H9 (cell line): ENCODE results near the gene CCNG1. TPM values are rescaled to one million over a fixed set of nuclear protein-coding genes. Genes with fewer than 3 reads are reported as not detected.

Experiments used
- DNase-seq: peaks from one replicate; pipeline ENCODE4 v3.0.0-alpha.2; 2017
- H2AFZ ChIP-seq: one replicate; pipeline ENCODE4 v1.6.1; 2013; ENCODE audit warnings: mild to moderate bottlenecking, low read length, control low read depth, moderate library complexity
- H2AK5ac ChIP-seq: 2 replicates; pipeline ENCODE4 v1.6.1; 2013; ENCODE audit warnings: low read length, control low read depth, mixed read lengths; ENCODE audit not compliant: insufficient read length
- H2BK120ac ChIP-seq: one replicate; pipeline ENCODE4 v1.6.1; 2013; ENCODE audit warnings: low read depth, mild to moderate bottlenecking, low read length, control low read depth, inconsistent platforms; ENCODE audit not compliant: poor library complexity, severe bottlenecking
- H2BK12ac ChIP-seq: 2 replicates; pipeline ENCODE4 v1.6.1; 2013; ENCODE audit warnings: low read length, control low read depth, mixed read lengths, low read depth; ENCODE audit not compliant: insufficient read length
- H2BK15ac ChIP-seq: 2 replicates; pipeline ENCODE4 v1.6.1; 2013; ENCODE audit warnings: low read depth, low read length, control low read depth
- H2BK20ac ChIP-seq: one replicate; pipeline ENCODE4 v1.6.1; 2013; ENCODE audit warnings: low read depth, mild to moderate bottlenecking, low read length, control low read depth, inconsistent platforms; ENCODE audit not compliant: poor library complexity, severe bottlenecking
- H2BK5ac ChIP-seq: 2 replicates; pipeline ENCODE4 v1.6.1; 2013; ENCODE audit warnings: low read length, control low read depth, mixed read lengths; ENCODE audit not compliant: insufficient read length
- H3K14ac ChIP-seq: 2 replicates; pipeline ENCODE4 v1.6.1; 2013; ENCODE audit warnings: low read length, control low read depth; ENCODE audit not compliant: insufficient read depth
- H3K18ac ChIP-seq: 2 replicates; pipeline ENCODE4 v1.6.1; 2013; ENCODE audit warnings: low read depth, mild to moderate bottlenecking, mixed read lengths, low read length, control low read depth; ENCODE audit not compliant: insufficient read length
- H3K23ac ChIP-seq: 2 replicates; pipeline ENCODE4 v1.6.1; 2013; ENCODE audit warnings: low read length, control low read depth, mixed read lengths, low read depth; ENCODE audit not compliant: insufficient read length
- H3K23me2 ChIP-seq: 2 replicates; pipeline ENCODE4 v1.6.1; 2013; ENCODE audit warnings: low read depth, mild to moderate bottlenecking, mixed read lengths, low read length, control low read depth; ENCODE audit not compliant: insufficient read length, poor library complexity, severe bottlenecking
- H3K27ac ChIP-seq: 2 replicates; pipeline ENCODE4 v1.5.1; 2013; ENCODE audit warnings: low read length, control low read depth, mixed read lengths, low read depth; ENCODE audit not compliant: insufficient read length
- H3K27me3 ChIP-seq: 2 replicates; pipeline ENCODE4 v1.6.1; 2013; ENCODE audit warnings: low read length, control low read depth, inconsistent platforms; ENCODE audit not compliant: insufficient read depth
- H3K4ac ChIP-seq: 2 replicates; pipeline ENCODE4 v1.6.1; 2013; ENCODE audit warnings: low read depth, mild to moderate bottlenecking, control low read depth, inconsistent platforms, low read length, moderate library complexity
- H3K4me1 ChIP-seq: 2 replicates; pipeline ENCODE4 v1.6.1; 2013; ENCODE audit warnings: low read length, control low read depth, inconsistent platforms; ENCODE audit not compliant: insufficient read depth
- H3K4me2 ChIP-seq: 2 replicates; pipeline ENCODE4 v1.6.1; 2013; ENCODE audit warnings: low read length, control low read depth, mixed read lengths; ENCODE audit not compliant: insufficient read length, insufficient read depth
- H3K56ac ChIP-seq: 2 replicates; pipeline ENCODE4 v1.6.1; 2013; ENCODE audit warnings: low read depth, mild to moderate bottlenecking, mixed read lengths, low read length, control low read depth; ENCODE audit not compliant: insufficient read length
- H3K79me1 ChIP-seq: 2 replicates; pipeline ENCODE4 v1.6.1; 2013; ENCODE audit warnings: low read depth, mild to moderate bottlenecking, moderate library complexity, low read length, control low read depth, inconsistent platforms; ENCODE audit not compliant: insufficient read depth, poor library complexity, severe bottlenecking
- H3K79me2 ChIP-seq: 2 replicates; pipeline ENCODE4 v1.6.1; 2013; ENCODE audit warnings: low read length, control low read depth, inconsistent platforms; ENCODE audit not compliant: insufficient read depth
- H3K9ac ChIP-seq: 2 replicates; pipeline ENCODE4 v1.6.1; 2013; ENCODE audit warnings: low read length, control low read depth, mixed read lengths; ENCODE audit not compliant: insufficient read length; ENCODE audit errors: extremely low read depth
- H3K9me3 ChIP-seq: one replicate; pipeline ENCODE4 v1.6.1; 2013; ENCODE audit warnings: low read depth, low read length, inconsistent platforms; ENCODE audit not compliant: control insufficient read depth
- H3T11ph ChIP-seq: one replicate; pipeline ENCODE4 v1.6.1; 2013; ENCODE audit warnings: mild to moderate bottlenecking, low read length, control low read depth, inconsistent platforms
- H4K20me1 ChIP-seq: one replicate; pipeline ENCODE4 v1.6.1; 2013; ENCODE audit not compliant: control insufficient read depth, insufficient read length, insufficient read depth
- H4K5ac ChIP-seq: 2 replicates; pipeline ENCODE4 v1.6.1; 2013; ENCODE audit warnings: low read depth, mild to moderate bottlenecking, mixed read lengths, low read length, control low read depth; ENCODE audit not compliant: insufficient read length
- H4K8ac ChIP-seq: replicated peaks from 2 replicates; pipeline ENCODE4 v1.6.1; 2013; ENCODE audit warnings: low read length, control low read depth, mixed read lengths, low read depth; ENCODE audit not compliant: insufficient read length
- H4K91ac ChIP-seq: 2 replicates; pipeline ENCODE4 v1.6.1; 2013; ENCODE audit warnings: low read depth, mild to moderate bottlenecking, moderate library complexity, mixed read lengths, low read length, control low read depth; ENCODE audit not compliant: insufficient read length
- H3K27ac Mint-ChIP-seq, 3 experiments: 2 replicates in 2 of 3; 3 replicates in 1 of 3; pipeline ENCODE4 v1.8.0; 2020 to 2021; ENCODE audit warnings: mixed read lengths in 3 of 3, mild to moderate bottlenecking in 1 of 3, moderate library complexity in 1 of 3
- H3K27me3 Mint-ChIP-seq: 2 replicates; pipeline ENCODE4 v1.8.0; 2021; ENCODE audit warnings: low read depth, mild to moderate bottlenecking, moderate library complexity, mixed read lengths
- H3K36me3 Mint-ChIP-seq, 3 experiments: 2 replicates in 2 of 3; 3 replicates in 1 of 3; pipeline ENCODE4 v1.8.0; 2020 to 2021; ENCODE audit warnings: low read depth in 3 of 3, mixed read lengths in 3 of 3; ENCODE audit not compliant: insufficient read depth in 1 of 3
- H3K4me1 Mint-ChIP-seq, 2 experiments: 2 replicates each; pipeline ENCODE4 v1.8.0; 2020; ENCODE audit warnings: mixed read lengths in 2 of 2
- H3K4me3 Mint-ChIP-seq, 2 experiments: 2 replicates in 1 of 2; 3 replicates in 1 of 2; pipeline ENCODE4 v1.8.0; 2020 to 2021; ENCODE audit warnings: mild to moderate bottlenecking in 2 of 2, mixed read lengths in 2 of 2, moderate library complexity in 1 of 2
- H3K9me3 Mint-ChIP-seq, 2 experiments: 2 replicates in 1 of 2; 3 replicates in 1 of 2; pipeline ENCODE4 v1.8.0; 2020; ENCODE audit warnings: mild to moderate bottlenecking in 2 of 2, mixed read lengths in 2 of 2, moderate library complexity in 1 of 2
- WGBS: extraction: QIAGEN DNeasy Blood & Tissue Kit; methylation state at CpG from one replicate; pipeline ENCODE4 v1.1.7; 2013; ENCODE audit warnings: missing lambda C conversion rate, low lambda C conversion rate, mixed read lengths; ENCODE audit not compliant: insufficient read length; ENCODE audit errors: extremely low coverage; 5-methylcytosine and 5-hydroxymethylcytosine counted together
- total RNA-seq: library from RNA; stranded (reverse); gene quantifications from 2 replicates; pipeline ENCODE4 v1.2.1, GENCODE V29; 2021
- TF ChIP-seq, protein P1 (sequence below): fragments of 200-600 bp; sonication (generic); conservative IDR thresholded peaks from 3 replicates; pipeline ENCODE4 v1.8.0; 2021; ENCODE audit warnings: antibody characterized with exemption, mild to moderate bottlenecking

CCNG1 gene
- total RNA-seq, 1 experiment from 2014 or later: 521 TPM

DNA sequence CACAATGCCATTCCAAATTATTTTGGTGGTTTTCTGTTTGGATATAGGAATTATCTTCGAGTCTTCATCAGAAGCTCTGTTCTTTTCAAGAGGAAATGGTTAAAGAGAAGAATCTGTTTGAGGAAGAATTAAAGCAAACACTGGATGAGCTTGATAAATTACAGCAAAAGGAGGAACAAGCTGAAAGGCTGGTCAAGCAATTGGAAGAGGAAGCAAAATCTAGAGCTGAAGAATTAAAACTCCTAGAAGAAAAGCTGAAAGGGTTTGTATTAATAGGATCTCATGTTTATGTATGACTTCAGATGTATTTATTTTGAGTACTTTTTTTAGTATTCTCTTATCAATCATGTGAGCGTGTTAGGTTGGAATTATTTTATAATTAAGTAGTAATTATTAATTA, 38.0 kb downstream of the CCNG1 start:
- Mint-ChIP-seq H3K36me3 (peaks cover 42 to 95% (median 84%) of the 10 kb centered on the region in 3 experiments; a peak in 6 of 7 replicates), H3K27ac (no peak overlapping the region), H3K27me3 (no peaks in the 10 kb centered on the region), H3K4me3 (no peak overlapping the region), H3K4me1 (no peaks in the 10 kb centered on the region), H3K9me3 (no peaks in the 10 kb centered on the region)
- Histone ChIP-seq H2AK5ac (no peak overlapping the region), H3K23me2 (no peaks in the 10 kb centered on the region), H3K79me2 (no peaks in the 10 kb centered on the region), H4K20me1 (no peaks in the 10 kb centered on the region), H3K27ac (no peak overlapping the region), H2BK120ac (no peak overlapping the region), H3K9ac (no peak overlapping the region), H2BK15ac (no peak overlapping the region), H3K4ac (no peak overlapping the region), H2BK12ac (no peak overlapping the region), H2AFZ (no peak overlapping the region), H3K4me1 (no peaks in the 10 kb centered on the region), H3T11ph (no peak overlapping the region), H3K18ac (no peak overlapping the region), H3K9me3 (no peaks in the 10 kb centered on the region), H4K91ac (no peak overlapping the region), H3K4me2 (no peak overlapping the region), H2BK20ac (no peak overlapping the region), H4K5ac (no peak overlapping the region), H4K8ac (no peak overlapping the region), H3K56ac (no peak overlapping the region), H3K23ac (no peak overlapping the region), H3K14ac (no peak overlapping the region), H3K79me1 (no peaks in the 10 kb centered on the region), H2BK5ac (no peak overlapping the region), H3K27me3 (no peaks in the 10 kb centered on the region)
- 100% methylated on average over 1 of the region's 2 CpGs for WGBS
- TF ChIP-seq, protein P1, sequence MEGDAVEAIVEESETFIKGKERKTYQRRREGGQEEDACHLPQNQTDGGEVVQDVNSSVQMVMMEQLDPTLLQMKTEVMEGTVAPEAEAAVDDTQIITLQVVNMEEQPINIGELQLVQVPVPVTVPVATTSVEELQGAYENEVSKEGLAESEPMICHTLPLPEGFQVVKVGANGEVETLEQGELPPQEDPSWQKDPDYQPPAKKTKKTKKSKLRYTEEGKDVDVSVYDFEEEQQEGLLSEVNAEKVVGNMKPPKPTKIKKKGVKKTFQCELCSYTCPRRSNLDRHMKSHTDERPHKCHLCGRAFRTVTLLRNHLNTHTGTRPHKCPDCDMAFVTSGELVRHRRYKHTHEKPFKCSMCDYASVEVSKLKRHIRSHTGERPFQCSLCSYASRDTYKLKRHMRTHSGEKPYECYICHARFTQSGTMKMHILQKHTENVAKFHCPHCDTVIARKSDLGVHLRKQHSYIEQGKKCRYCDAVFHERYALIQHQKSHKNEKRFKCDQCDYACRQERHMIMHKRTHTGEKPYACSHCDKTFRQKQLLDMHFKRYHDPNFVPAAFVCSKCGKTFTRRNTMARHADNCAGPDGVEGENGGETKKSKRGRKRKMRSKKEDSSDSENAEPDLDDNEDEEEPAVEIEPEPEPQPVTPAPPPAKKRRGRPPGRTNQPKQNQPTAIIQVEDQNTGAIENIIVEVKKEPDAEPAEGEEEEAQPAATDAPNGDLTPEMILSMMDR: no peak
- no peak for DNase-seq
